Spleen (tissue), 7 donors: Measurements from ENCODE around the gene EPHX1.

Source experiments
- CTCF ChIP-seq, 11 experiments: fragments of 200-600 bp in 7 of 11; fragments of 450-650 bp in 4 of 11; sonication (generic) in 4 of 11; IDR thresholded peaks in 8 of 11; conservative IDR thresholded peaks in 3 of 11; 1 replicate in 7 of 11; 2 replicates in 4 of 11; pipeline versions ENCODE4 v1.4.0 to v1.8.0; 2016 to 2021; ENCODE audit warnings: antibody characterized with exemption in 11 of 11, inconsistent platforms in 4 of 11, mild to moderate bottlenecking in 1 of 11
- POLR2A ChIP-seq, 3 donors: fragments of 450-650 bp; IDR thresholded peaks; one replicate each; pipeline ENCODE4 v1.5.1; 2017; ENCODE audit warnings: antibody characterized with exemption in 3 of 3, mild to moderate bottlenecking in 1 of 3
- POLR2AphosphoS5 ChIP-seq, 3 donors: sonication (generic); formaldehyde crosslinking; IDR thresholded peaks; one replicate each; pipeline ENCODE4 v1.5.1; 2017; ENCODE audit warnings: antibody characterized with exemption in 3 of 3
- donor health status: DM: no; HTN: no; CAD: no; lungs with moderate emphysema.
- donor health status: DM: no; HTN: no; CAD: no.
- donor health status: DM: no; HTN: no; CAD: no.

- TF ChIP-seq CTCF (IDR thresholded peaks at IDR 0.05 in 8 of 11, conservative IDR thresholded peaks at IDR 0.05 in 3 of 11), result no peak
- TF ChIP-seq POLR2AphosphoS5 (IDR thresholded peaks at IDR 0.05), result no peak
- no peak for TF ChIP-seq POLR2A (IDR thresholded peaks at IDR 0.05)
Observed at GRCh38 chr1:225762002-225762441, 47.9 kb upstream of the EPHX1 start.
